Measurements from ENCODE around the gene IFNLR1. TPM values are rescaled to one million over a fixed set of nuclear protein-coding genes. Genes with fewer than 3 reads are reported as not detected.

The IFNLR1 gene
- total and polyA plus RNA-seq, 12 donors: 1.8 to 11.5 (median 3.9) TPM

GRCh38 chr1:24147194-24147593 lies 39.9 kb downstream of the IFNLR1 start:
- TF ChIP-seq CTCF (IDR thresholded peaks at IDR 0.05): no peak
- no peak for TF ChIP-seq POLR2A (IDR thresholded peaks at IDR 0.05)
- Histone ChIP-seq H3K27me3 (no peaks in the 10 kb centered on the region), H3K4me1 (replicated peaks in 1 of 2) (peaks cover 7 to 9% of the 10 kb centered on the region in 2 donors), H3K36me3 (replicated peaks in 1 of 2) (no peaks in the 10 kb centered on the region), H3K4me3 (no peak overlapping the region), H3K27ac (no peak overlapping the region), H3K9me3 (replicated peaks in 1 of 3) (no peaks in the 10 kb centered on the region)
- 87 to 92% (median 91%) methylated on average over 9 of the region's 9 CpGs for WGBS, 4 donors
- no peak for DNase-seq
- intact Hi-C loops (cut with DNase I): no loop called here

GRCh38 chr1:24142546-24143534 lies 44.2 kb downstream of the IFNLR1 start, which contains the start of gene IL22RA1:
IL22RA1 (minus strand) TSS chr1:24143140; CDS start chr1:24143082, 58 bp downstream.
- DNase-seq: peak in 4 of 7 donors; percentile 29 to 39 (median 32)
- Histone ChIP-seq H3K9me3 (replicated peaks in 1 of 3) (no peaks in the 10 kb centered on the region), H3K27ac (no peak within 1 kb of the TSS), H3K27me3 (no peaks in the 10 kb centered on the region), H3K4me3 (peak within 1 kb of the TSS in 3 of 4 donors; percentile 27 to 61 (median 54)), H3K36me3 (replicated peaks in 1 of 2) (no peaks in the 10 kb centered on the region), H3K4me1 (replicated peaks in 1 of 2) (peaks cover 0 to 4% of the 10 kb centered on the region in 2 donors)
- TF ChIP-seq POLR2A (IDR thresholded peaks at IDR 0.05) (no peak), CTCF (IDR thresholded peaks at IDR 0.05) (no peak)
- intact Hi-C loops (cut with DNase I): no loop called here
- 29 to 43% (median 38%) methylated on average over 4 to 22 of the region's 22 CpGs for WGBS, 4 donors

- TF ChIP-seq POLR2A (IDR thresholded peaks at IDR 0.05): no peak
- TF ChIP-seq CTCF (IDR thresholded peaks at IDR 0.05): no peak
- H3K27me3 ChIP-seq: no peaks in the 10 kb centered on the region
- no peak overlapping the region for H3K27ac ChIP-seq
- no peaks in the 10 kb centered on the region for H3K9me3 ChIP-seq (replicated peaks in 1 of 3)
- no peaks in the 10 kb centered on the region for H3K36me3 ChIP-seq (replicated peaks in 1 of 2)
- peaks cover 0 to 4% of the 10 kb centered on the region in 2 donors for H3K4me1 ChIP-seq (replicated peaks in 1 of 2)
- intact Hi-C loops (cut with DNase I): no loop called here
- 89 to 94% (median 92%) methylated on average over 9 to 10 of the region's 10 CpGs for WGBS, 4 donors
- DNase-seq: no peak
- H3K4me3 ChIP-seq: no peak overlapping the region
Observed at GRCh38 chr1:24141311-24141997, 45.6 kb downstream of the IFNLR1 start.

- no peak overlapping the region for H3K4me3 ChIP-seq
- no peaks in the 10 kb centered on the region for H3K27me3 ChIP-seq
- intact Hi-C loops (cut with DNase I): no loop called here
- no peaks in the 10 kb centered on the region for H3K36me3 ChIP-seq (replicated peaks in 1 of 2)
- no peaks in the 10 kb centered on the region for H3K9me3 ChIP-seq (replicated peaks in 1 of 3)
- TF ChIP-seq CTCF (IDR thresholded peaks at IDR 0.05) (no peak), POLR2A (IDR thresholded peaks at IDR 0.05) (no peak)
- DNase-seq: no peak
- peaks cover 0 to 4% of the 10 kb centered on the region in 2 donors for H3K4me1 ChIP-seq (replicated peaks in 1 of 2)
- 85 to 96% (median 90%) methylated on average over 10 to 17 of the region's 17 CpGs for WGBS, 4 donors
- H3K27ac ChIP-seq: no peak overlapping the region
Observed at GRCh38 chr1:24140741-24141181, 46.3 kb downstream of the IFNLR1 start.
